LNCAP (cell line): Measurements from ENCODE around the gene ATP6V1E1.

Experiments used
- TF ChIP-seq, protein P1 (sequence below): fragments of 450-650 bp; IDR thresholded peaks from 2 replicates; pipeline ENCODE4 v1.5.1; 2017; ENCODE audit warnings: mild to moderate bottlenecking

The ATP6V1E1 gene

DNA sequence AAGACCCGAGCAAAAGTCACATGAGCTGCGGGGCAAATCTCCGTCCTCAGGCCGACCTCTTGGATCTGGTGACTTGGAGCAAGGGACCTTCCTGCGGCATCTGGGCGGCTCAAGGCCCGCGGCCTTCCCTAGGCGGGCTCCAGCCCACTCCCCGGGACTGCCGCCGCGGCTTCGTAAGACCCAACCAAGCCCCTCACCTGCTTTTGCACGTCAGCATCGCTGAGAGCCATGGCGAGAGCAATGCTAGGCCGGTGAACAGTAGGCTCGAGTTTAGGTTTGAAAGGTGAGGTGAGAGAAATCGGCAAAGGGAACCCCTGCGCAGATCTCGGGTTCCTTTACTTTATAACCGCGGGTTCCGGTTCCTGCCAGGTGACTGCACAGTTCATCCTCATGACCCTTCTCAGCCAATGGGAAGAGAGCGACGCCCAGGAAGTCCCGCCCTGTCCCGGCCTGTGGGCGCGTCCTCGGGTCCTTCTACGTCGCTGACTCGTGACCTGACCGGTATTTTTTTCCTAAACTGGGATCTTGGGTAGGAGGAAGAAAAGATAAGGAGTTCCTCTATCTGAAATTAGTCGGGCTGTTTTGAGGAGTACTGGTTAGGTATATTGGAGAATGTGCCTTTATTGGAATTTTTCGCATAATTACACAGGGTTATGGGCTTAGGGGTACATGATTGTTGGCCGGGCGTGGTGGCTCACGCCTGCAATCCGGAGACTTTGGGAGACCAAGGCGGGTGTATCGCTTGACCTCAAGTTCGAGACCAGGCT lies at the start of gene ATP6V1E1:
Gene ATP6V1E1, minus strand, starts transcription at position 344 of the 767 bp plus-strand sequence. Its CDS starts 114 bp downstream, at position 230.
- TF ChIP-seq, protein P1, sequence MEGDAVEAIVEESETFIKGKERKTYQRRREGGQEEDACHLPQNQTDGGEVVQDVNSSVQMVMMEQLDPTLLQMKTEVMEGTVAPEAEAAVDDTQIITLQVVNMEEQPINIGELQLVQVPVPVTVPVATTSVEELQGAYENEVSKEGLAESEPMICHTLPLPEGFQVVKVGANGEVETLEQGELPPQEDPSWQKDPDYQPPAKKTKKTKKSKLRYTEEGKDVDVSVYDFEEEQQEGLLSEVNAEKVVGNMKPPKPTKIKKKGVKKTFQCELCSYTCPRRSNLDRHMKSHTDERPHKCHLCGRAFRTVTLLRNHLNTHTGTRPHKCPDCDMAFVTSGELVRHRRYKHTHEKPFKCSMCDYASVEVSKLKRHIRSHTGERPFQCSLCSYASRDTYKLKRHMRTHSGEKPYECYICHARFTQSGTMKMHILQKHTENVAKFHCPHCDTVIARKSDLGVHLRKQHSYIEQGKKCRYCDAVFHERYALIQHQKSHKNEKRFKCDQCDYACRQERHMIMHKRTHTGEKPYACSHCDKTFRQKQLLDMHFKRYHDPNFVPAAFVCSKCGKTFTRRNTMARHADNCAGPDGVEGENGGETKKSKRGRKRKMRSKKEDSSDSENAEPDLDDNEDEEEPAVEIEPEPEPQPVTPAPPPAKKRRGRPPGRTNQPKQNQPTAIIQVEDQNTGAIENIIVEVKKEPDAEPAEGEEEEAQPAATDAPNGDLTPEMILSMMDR, result no peak

DNA sequence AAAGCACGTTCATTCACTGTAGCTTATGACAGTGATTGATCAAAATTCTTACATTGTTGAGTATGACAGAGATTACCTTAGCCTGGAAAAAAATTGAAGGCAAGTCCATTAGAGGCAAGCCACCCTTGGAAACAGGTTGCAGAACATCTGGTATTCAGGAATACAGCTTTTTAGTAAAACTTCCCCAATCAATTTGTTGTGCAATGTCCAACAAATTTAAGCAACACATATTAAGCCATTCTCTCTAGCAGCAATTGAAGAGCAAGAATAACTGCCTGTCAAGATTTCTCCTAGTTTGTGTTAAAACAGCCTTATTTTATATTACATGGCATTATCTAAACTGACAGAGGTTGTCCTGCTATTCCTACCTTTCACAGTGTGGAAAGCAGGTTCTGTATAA lies 47.0 kb upstream of the ATP6V1E1 start:
- TF ChIP-seq, protein P1, result no peak

DNA sequence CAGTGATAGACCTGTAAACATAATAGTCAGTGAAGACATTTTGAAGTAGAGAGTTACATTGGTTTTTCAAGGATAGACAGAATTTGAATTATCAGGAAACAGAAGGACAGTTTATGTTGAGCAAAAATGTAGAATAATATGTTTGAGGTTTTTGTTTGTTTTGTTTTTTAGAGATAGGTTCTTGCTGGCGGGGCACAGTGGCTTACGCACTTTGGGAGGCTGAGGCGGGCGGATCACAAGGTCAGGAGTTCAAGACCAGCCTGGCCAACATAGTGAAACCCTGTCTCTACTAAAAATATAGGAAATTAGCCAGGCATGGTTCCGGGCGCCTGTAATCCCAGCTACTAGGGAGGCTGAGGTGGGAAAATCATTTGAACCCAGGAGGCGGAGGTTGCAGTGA lies 45.6 kb upstream of the ATP6V1E1 start:
- TF ChIP-seq, protein P1, result no peak

DNA sequence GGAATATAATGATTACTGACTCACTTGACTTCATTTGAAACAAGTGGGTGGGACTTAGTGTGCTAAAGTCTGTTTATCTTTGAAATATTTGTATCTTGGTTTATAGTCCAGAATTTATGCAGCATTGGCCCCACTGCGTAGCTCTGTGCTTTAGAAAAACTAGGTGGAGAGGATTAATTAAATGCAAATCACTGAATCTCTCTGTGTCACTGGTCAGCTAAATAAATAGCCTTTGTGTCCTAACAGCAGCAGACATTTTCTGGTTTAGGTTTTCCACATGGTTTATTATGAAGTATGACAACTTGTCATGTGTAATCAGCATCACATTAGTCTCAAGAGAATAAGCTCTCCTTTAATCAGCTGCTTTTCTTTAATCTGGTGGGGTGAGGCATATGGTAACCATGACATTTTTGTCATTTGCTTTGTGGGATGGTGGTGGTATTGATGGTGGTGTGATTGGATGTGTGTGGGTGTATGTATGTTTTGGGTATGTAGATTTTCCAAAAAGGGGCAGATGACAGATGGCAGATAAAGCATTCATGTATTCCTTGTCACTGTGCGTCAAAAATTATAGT lies 44.0 kb upstream of the ATP6V1E1 start:
- TF ChIP-seq, protein P1, result no peak

DNA sequence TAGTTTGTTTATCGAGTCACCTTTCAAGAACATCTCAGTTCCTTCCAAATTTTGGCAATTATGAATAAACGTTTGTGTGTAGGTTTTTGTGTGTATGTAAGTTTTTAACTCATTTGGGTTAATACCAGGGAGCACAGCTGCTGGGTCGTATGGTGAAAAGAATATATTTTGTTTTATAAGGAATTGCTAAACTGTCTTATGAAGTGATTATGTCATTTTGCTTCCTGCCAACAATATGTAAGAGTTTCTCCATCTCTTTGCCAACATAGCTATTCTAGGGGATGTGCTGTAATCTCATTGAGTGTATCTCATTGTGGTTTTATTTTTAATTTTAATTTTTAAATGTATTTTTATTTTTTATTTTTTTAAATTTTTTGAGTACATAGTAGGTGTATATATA lies 37.3 kb upstream of the ATP6V1E1 start:
- TF ChIP-seq, protein P1, result no peak

DNA sequence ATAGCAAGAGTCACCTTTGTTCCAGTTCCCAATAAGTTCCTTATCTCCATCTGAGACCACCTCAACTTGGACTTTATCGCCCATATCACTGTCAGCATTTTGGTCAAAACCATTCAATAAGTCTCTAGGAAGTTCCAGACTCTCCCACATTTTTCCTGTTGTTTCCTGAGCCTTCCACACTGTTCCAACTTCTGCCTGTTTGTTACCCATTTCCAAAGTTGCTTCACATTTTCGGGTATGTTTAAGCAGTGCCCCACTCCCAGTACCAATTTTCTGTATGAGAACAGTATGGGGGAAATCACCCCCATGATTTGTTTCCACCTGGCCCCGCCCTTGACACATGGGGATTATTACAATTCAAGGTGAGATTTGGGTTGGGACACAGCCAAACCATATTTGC lies 36.7 kb upstream of the ATP6V1E1 start:
- TF ChIP-seq, protein P1, result no peak

DNA sequence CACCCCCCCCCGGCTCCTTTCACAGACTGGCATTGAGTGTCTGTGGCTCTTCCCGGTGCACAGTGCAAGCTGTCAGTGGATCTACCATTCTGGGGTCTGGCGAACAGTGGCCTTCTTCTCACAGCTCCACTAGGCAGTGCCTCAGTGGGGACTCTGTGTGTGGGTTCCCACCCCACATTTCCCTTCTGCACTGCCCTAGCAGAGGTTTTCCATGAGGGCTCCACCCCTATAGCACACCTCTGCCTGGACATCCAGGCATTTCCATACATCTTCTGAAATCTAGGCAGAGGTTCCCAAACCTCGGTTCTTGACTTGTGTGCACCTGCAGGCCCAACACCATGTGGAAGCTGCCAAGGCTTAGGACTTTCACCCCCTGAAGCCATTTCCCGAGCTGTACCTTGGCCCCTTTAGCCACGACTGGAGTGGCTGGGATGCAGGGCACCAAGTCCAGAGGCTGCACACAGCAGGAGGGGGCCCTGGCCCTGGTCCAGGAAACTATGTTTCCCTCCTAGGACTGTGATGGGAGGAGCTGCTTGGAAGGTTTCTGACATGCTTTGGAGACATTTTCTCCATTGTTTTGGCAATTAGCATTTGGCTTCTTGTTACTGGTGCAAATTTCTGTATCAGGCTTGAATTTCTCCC lies 36.0 kb upstream of the ATP6V1E1 start:
- TF ChIP-seq, protein P1, result no peak
